ENCODE results near the gene NTNG1. TPM values are rescaled to one million over a fixed set of nuclear protein-coding genes. Genes with fewer than 3 reads are reported as not detected.

NTNG1 gene
- total and polyA plus RNA-seq, 12 donors = 0.13 to 4.6 (median 2.8) TPM; not detected in 2

- Histone ChIP-seq H3K36me3 (replicated peaks in 1 of 2) (no peaks in the 10 kb centered on the region), H3K9me3 (replicated peaks in 1 of 3) (no peaks in the 10 kb centered on the region), H3K4me3 (no peak overlapping the region), H3K27ac (no peak overlapping the region), H3K4me1 (replicated peaks in 1 of 2) (no peaks in the 10 kb centered on the region), H3K27me3 (no peaks in the 10 kb centered on the region)
- DNase-seq = no peak
- WGBS, 4 donors = 80 to 86% (median 82%) methylated on average over 3 of the region's 3 CpGs
- intact Hi-C loops (cut with DNase I) = no loop called here
- TF ChIP-seq CTCF (IDR thresholded peaks at IDR 0.05) (no peak), POLR2A (IDR thresholded peaks at IDR 0.05) (no peak)
Observed at GRCh38 chr1:107323784-107324183, 182.9 kb downstream of the NTNG1 start.

- H3K9me3 ChIP-seq (replicated peaks in 1 of 3) = no peaks in the 10 kb centered on the region
- WGBS, 4 donors = 58 to 85% (median 75%) methylated on average over 2 of the region's 2 CpGs
- no peaks in the 10 kb centered on the region for H3K4me1 ChIP-seq (replicated peaks in 1 of 2)
- H3K27ac ChIP-seq = no peak overlapping the region
- TF ChIP-seq POLR2A (IDR thresholded peaks at IDR 0.05) (no peak), CTCF (IDR thresholded peaks at IDR 0.05) (no peak)
- intact Hi-C loops (cut with DNase I) = no loop called here
- H3K4me3 ChIP-seq = no peak overlapping the region
- no peaks in the 10 kb centered on the region for H3K36me3 ChIP-seq (replicated peaks in 1 of 2)
- no peaks in the 10 kb centered on the region for H3K27me3 ChIP-seq
- DNase-seq = no peak
Observed at GRCh38 chr1:107326824-107327445, 186.1 kb downstream of the NTNG1 start.

GRCh38 chr1:107327446-107327845 lies 186.6 kb downstream of the NTNG1 start:
- Histone ChIP-seq H3K4me1 (replicated peaks in 1 of 2) (no peaks in the 10 kb centered on the region), H3K27ac (no peak overlapping the region), H3K27me3 (no peaks in the 10 kb centered on the region), H3K4me3 (no peak overlapping the region), H3K9me3 (replicated peaks in 1 of 3) (no peaks in the 10 kb centered on the region), H3K36me3 (replicated peaks in 1 of 2) (no peaks in the 10 kb centered on the region)
- TF ChIP-seq POLR2A (IDR thresholded peaks at IDR 0.05) (no peak), CTCF (IDR thresholded peaks at IDR 0.05) (no peak)
- 65 to 83% (median 72%) methylated on average over 1 of the region's 1 CpG for WGBS, 4 donors
- no peak for DNase-seq
- intact Hi-C loops (cut with DNase I) = no loop called here

- Histone ChIP-seq H3K27me3 (no peaks in the 10 kb centered on the region), H3K36me3 (replicated peaks in 1 of 2) (no peaks in the 10 kb centered on the region), H3K9me3 (replicated peaks in 1 of 3) (no peaks in the 10 kb centered on the region), H3K4me1 (replicated peaks in 1 of 2) (no peaks in the 10 kb centered on the region), H3K4me3 (no peak overlapping the region), H3K27ac (no peak overlapping the region)
- intact Hi-C loops (cut with DNase I) = no loop called here
- TF ChIP-seq POLR2A (IDR thresholded peaks at IDR 0.05) = no peak
- no peak for TF ChIP-seq CTCF (IDR thresholded peaks at IDR 0.05)
- no peak for DNase-seq
- 70 to 81% (median 72%) methylated on average over 5 of the region's 5 CpGs for WGBS, 4 donors
Observed at GRCh38 chr1:107328087-107328486, 187.2 kb downstream of the NTNG1 start.
